Measurements from ENCODE around the gene CDK5RAP2. TPM values are rescaled to one million over a fixed set of nuclear protein-coding genes. Genes with fewer than 3 reads are reported as not detected.
A peak's percentile ranks its signal among the peaks of the same experiment; 100 is the strongest.

Gene CDK5RAP2
- total RNA-seq, 1 donor from 2014 or later = 16.8 TPM

DNA sequence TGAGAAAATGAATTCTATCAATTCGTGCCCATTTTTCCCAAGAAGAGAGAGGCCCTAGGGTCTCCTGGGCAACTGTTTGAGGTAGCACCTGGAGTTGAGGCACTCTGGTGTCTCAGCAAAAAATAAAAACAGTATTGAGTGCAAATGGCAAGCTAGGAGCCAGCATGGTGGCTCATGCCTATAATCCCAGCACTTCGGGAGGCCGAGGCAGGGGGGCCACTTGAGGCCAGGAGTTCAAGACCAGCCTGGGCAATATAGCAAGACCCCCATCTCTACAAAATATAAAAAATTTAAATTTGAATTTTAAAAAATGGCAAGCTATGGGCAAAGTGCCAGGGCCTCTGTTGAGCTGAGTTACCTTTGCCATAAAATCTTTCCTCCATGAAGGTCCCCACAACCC is 136.0 kb downstream of the CDK5RAP2 start:
- Histone ChIP-seq H3K27me3 (ENCODE audit: control insufficient read depth, insufficient read depth, low read length) (no peaks in the 10 kb centered on the region), H3K4me3 (ENCODE audit: low read depth, low read length) (no peak overlapping the region), H3K36me3 (ENCODE audit: control insufficient read depth, insufficient read depth, low read length) (peaks cover 4% of the 10 kb centered on the region)
- TF ChIP-seq, protein P1, sequence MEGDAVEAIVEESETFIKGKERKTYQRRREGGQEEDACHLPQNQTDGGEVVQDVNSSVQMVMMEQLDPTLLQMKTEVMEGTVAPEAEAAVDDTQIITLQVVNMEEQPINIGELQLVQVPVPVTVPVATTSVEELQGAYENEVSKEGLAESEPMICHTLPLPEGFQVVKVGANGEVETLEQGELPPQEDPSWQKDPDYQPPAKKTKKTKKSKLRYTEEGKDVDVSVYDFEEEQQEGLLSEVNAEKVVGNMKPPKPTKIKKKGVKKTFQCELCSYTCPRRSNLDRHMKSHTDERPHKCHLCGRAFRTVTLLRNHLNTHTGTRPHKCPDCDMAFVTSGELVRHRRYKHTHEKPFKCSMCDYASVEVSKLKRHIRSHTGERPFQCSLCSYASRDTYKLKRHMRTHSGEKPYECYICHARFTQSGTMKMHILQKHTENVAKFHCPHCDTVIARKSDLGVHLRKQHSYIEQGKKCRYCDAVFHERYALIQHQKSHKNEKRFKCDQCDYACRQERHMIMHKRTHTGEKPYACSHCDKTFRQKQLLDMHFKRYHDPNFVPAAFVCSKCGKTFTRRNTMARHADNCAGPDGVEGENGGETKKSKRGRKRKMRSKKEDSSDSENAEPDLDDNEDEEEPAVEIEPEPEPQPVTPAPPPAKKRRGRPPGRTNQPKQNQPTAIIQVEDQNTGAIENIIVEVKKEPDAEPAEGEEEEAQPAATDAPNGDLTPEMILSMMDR (IDR thresholded peaks at IDR 0.05; ENCODE audit: insufficient read depth, low read length, severe bottlenecking) = no peak
- FAIRE-seq (no peak), DNase-seq (ENCODE audit: low read depth) (no peak)

DNA sequence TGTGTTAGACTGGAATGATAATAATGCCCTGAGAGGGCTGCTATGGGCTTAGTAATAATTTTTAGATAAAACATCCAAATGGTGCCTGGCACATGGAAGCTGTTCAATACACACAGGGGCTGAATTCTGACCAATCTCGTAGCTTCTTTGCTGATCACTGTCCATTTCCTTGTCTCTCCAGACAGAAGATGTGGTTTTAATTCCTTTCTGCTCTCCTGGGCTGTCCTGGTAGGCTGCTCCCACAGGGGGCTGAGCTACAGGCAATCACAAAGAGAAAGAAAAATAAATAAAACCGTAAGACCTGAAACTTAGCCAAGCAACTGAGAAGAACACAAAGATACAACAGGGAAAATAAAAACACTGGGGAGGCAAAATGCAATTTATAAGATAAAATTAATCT is 136.5 kb downstream of the CDK5RAP2 start:
- TF ChIP-seq, protein P1 (IDR thresholded peaks at IDR 0.05; ENCODE audit: insufficient read depth, low read length, severe bottlenecking) = no peak
- peaks cover 4% of the 10 kb centered on the region for H3K36me3 ChIP-seq (ENCODE audit: control insufficient read depth, insufficient read depth, low read length)
- no peaks in the 10 kb centered on the region for H3K27me3 ChIP-seq (ENCODE audit: control insufficient read depth, insufficient read depth, low read length)
- FAIRE-seq (no peak), DNase-seq (ENCODE audit: low read depth) (no peak)
- H3K4me3 ChIP-seq (ENCODE audit: low read depth, low read length) = no peak overlapping the region

DNA sequence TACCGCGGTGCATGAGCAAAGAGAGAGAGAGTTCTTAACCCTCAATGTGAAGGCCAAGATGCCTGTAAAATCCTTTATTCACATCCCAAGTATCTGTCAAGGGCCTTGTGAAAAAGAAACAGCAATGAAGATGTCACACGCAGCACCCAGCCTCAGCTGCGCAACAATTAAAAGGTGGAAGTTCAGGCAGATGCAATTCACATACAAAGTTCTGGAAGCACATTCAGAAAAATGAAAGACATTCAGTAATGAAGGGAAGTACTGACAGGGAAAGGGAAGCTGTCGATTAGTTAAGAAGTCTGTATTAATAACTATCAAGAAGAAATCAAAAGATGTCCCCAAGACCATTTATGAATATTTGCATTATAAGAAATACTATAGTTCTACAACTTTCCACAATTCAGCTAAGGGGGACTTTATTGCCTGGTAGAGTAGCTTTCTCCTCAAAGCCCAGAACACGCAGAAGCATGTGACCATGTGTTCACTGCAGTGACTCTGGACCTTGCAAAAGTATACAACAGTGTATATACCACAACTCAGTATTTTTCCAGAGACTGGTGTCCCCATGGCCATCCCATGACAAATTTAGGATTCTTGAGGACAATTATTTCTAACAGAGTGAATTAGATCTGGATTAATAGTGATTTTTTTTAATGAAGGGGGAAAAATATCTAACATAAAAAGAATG is 137.5 kb downstream of the CDK5RAP2 start:
- DNase-seq (ENCODE audit: low read depth) (no peak), FAIRE-seq (no peak)
- Histone ChIP-seq H3K4me3 (ENCODE audit: low read depth, low read length) (no peak overlapping the region), H3K27me3 (ENCODE audit: control insufficient read depth, insufficient read depth, low read length) (no peaks in the 10 kb centered on the region), H3K36me3 (ENCODE audit: control insufficient read depth, insufficient read depth, low read length) (peaks cover 4% of the 10 kb centered on the region)
- TF ChIP-seq, protein P1 (IDR thresholded peaks at IDR 0.05; ENCODE audit: insufficient read depth, low read length, severe bottlenecking) = no peak

GRCh38 chr9:120441426-120442307 is 138.3 kb downstream of the CDK5RAP2 start:
- H3K4me3 ChIP-seq (ENCODE audit: low read depth, low read length) = no peak overlapping the region
- FAIRE-seq = no peak
- H3K36me3 ChIP-seq (ENCODE audit: control insufficient read depth, insufficient read depth, low read length) = peaks cover 4% of the 10 kb centered on the region
- TF ChIP-seq, protein P1 (IDR thresholded peaks at IDR 0.05; ENCODE audit: insufficient read depth, low read length, severe bottlenecking) = no peak
- no peaks in the 10 kb centered on the region for H3K27me3 ChIP-seq (ENCODE audit: control insufficient read depth, insufficient read depth, low read length)
- DNase-seq (ENCODE audit: low read depth) = peak; percentile 57

GRCh38 chr9:120440791-120441190 is 139.2 kb downstream of the CDK5RAP2 start:
- no peak for FAIRE-seq

More at GRCh38 chr9:120440791-120441190, 139.2 kb downstream of the CDK5RAP2 start:
- TF ChIP-seq, protein P1 (IDR thresholded peaks at IDR 0.05; ENCODE audit: insufficient read depth, low read length, severe bottlenecking) = no peak
- peak; percentile 16 for DNase-seq (ENCODE audit: low read depth)
- Histone ChIP-seq H3K36me3 (ENCODE audit: control insufficient read depth, insufficient read depth, low read length) (peaks cover 4% of the 10 kb centered on the region), H3K4me3 (ENCODE audit: low read depth, low read length) (no peak overlapping the region), H3K27me3 (ENCODE audit: control insufficient read depth, insufficient read depth, low read length) (no peaks in the 10 kb centered on the region)
